HepG2 (cell line): ENCODE results near the gene CLDND2. TPM values are rescaled to one million over a fixed set of nuclear protein-coding genes. Genes with fewer than 3 reads are reported as not detected.
A peak's percentile ranks its signal among the peaks of the same experiment; 100 is the strongest.

Experiments used
- CBX1 ChIP-seq: IDR thresholded peaks from one replicate; pipeline ENCODE4 v1.6.1; 2016; ENCODE audit warnings: antibody characterized with exemption, low read depth
- CENPX ChIP-seq: sonication (generic); formaldehyde crosslinking; IDR thresholded peaks from 2 replicates; pipeline ENCODE4 v1.9.0; 2021; ENCODE audit warnings: mild to moderate bottlenecking, missing genetic modification reagents, moderate library complexity
- CHD2 ChIP-seq: IDR thresholded peaks from 2 replicates; pipeline ENCODE4 v1.6.1; 2011; ENCODE audit warnings: low read depth, low read length, improper control_type of control experiment
- ELK4 ChIP-seq: sonication (generic); formaldehyde crosslinking; IDR thresholded peaks from 2 replicates; pipeline ENCODE4 v1.9.0; 2021; ENCODE audit warnings: missing genetic modification reagents, borderline replicate concordance
- ETV5 ChIP-seq: IDR thresholded peaks from 2 replicates; pipeline ENCODE4 v1.6.1; 2018; ENCODE audit warnings: missing biosample characterization, missing genetic modification reagents, inconsistent platforms, borderline replicate concordance
- GMEB2 ChIP-seq: IDR thresholded peaks from 2 replicates; pipeline ENCODE4 v1.6.1; 2016; ENCODE audit warnings: missing biosample characterization, missing genetic modification reagents, low read depth
- GPN1 ChIP-seq: sonication (generic); formaldehyde crosslinking; IDR thresholded peaks from 2 replicates; pipeline ENCODE4 v1.5.1; 2020; ENCODE audit warnings: missing genetic modification reagents, borderline replicate concordance
- IRF1 ChIP-seq: sonication (generic); formaldehyde crosslinking; IDR thresholded peaks from 2 replicates; pipeline ENCODE4 v1.4.0; 2020; ENCODE audit warnings: low read depth, mild to moderate bottlenecking, missing genetic modification reagents
- KAT7 ChIP-seq: IDR thresholded peaks from 2 replicates; pipeline ENCODE4 v1.6.1; 2018; ENCODE audit warnings: borderline replicate concordance, missing compliant biosample characterization
- KDM5A ChIP-seq: fragments of 200-600 bp; sonication (generic); IDR thresholded peaks from 2 replicates; pipeline ENCODE4 v1.7.0; 2018; ENCODE audit warnings: antibody characterized with exemption, mild to moderate bottlenecking, low read length, borderline replicate concordance
- MBNL3 ChIP-seq: fragments of 250-450 bp; sonication (Bioruptor Pico); conservative IDR thresholded peaks from 2 replicates; pipeline ENCODE4 v1.8.0; 2022; ENCODE audit warnings: mild to moderate bottlenecking, inconsistent platforms
- MED8 ChIP-seq: sonication (generic); formaldehyde crosslinking; IDR thresholded peaks from 2 replicates; pipeline ENCODE4 v1.8.1; 2023; ENCODE audit warnings: mild to moderate bottlenecking, missing genetic modification reagents; ENCODE audit not compliant: insufficient replicate concordance
- ONECUT2 ChIP-seq: sonication (generic); formaldehyde crosslinking; IDR thresholded peaks from 2 replicates; pipeline ENCODE4 v1.4.0; 2020; ENCODE audit warnings: missing genetic modification reagents
- RCOR2 ChIP-seq: IDR thresholded peaks from 2 replicates; pipeline ENCODE4 v1.6.1; 2016; ENCODE audit warnings: missing biosample characterization, missing genetic modification reagents
- RELA ChIP-seq: sonication (generic); formaldehyde crosslinking; IDR thresholded peaks from 2 replicates; pipeline ENCODE4 v1.4.0; 2020; ENCODE audit warnings: missing genetic modification reagents
- SMYD3 ChIP-seq: sonication (generic); formaldehyde crosslinking; IDR thresholded peaks from 2 replicates; pipeline ENCODE4 v1.8.1; 2023; ENCODE audit warnings: mild to moderate bottlenecking, missing genetic modification reagents
- SNAPC2 ChIP-seq: sonication (generic); formaldehyde crosslinking; IDR thresholded peaks from 2 replicates; pipeline ENCODE4 v1.8.1; 2022; ENCODE audit warnings: mild to moderate bottlenecking, missing genetic modification reagents
- SP2 ChIP-seq: sonication (generic); formaldehyde crosslinking; IDR thresholded peaks from 2 replicates; pipeline ENCODE4 v1.5.1; 2020; ENCODE audit warnings: mild to moderate bottlenecking, missing genetic modification reagents
- SPEN ChIP-seq: sonication (generic); formaldehyde crosslinking; IDR thresholded peaks from 2 replicates; pipeline ENCODE4 v1.5.1; 2020; ENCODE audit warnings: low read depth, mild to moderate bottlenecking, missing genetic modification reagents
- TCF7 ChIP-seq: sonication (generic); IDR thresholded peaks from 2 replicates; pipeline ENCODE4 v1.6.1; 2016; ENCODE audit warnings: antibody characterized with exemption, low read depth
- ZBTB21 ChIP-seq: sonication (generic); formaldehyde crosslinking; IDR thresholded peaks from 2 replicates; pipeline ENCODE4 v1.4.0; 2020; ENCODE audit warnings: missing genetic modification reagents
- ZNF205 ChIP-seq: IDR thresholded peaks from 2 replicates; pipeline ENCODE4 v1.6.1; 2018; ENCODE audit warnings: missing biosample characterization, missing genetic modification reagents
- ZNF337 ChIP-seq: sonication (generic); formaldehyde crosslinking; IDR thresholded peaks from 2 replicates; pipeline ENCODE4 v1.5.1; 2020; ENCODE audit warnings: missing genetic modification reagents, low read depth, mild to moderate bottlenecking, borderline replicate concordance
- ZNF34 ChIP-seq: sonication (generic); formaldehyde crosslinking; IDR thresholded peaks from 2 replicates; pipeline ENCODE4 v1.4.0; 2020; ENCODE audit warnings: mild to moderate bottlenecking, missing genetic modification reagents, borderline replicate concordance
- ZNF350 ChIP-seq: sonication (generic); formaldehyde crosslinking; IDR thresholded peaks from 2 replicates; pipeline ENCODE4 v1.4.0; 2020; ENCODE audit warnings: mild to moderate bottlenecking, low read depth, missing genetic modification reagents, borderline replicate concordance
- ZNF496 ChIP-seq: sonication (generic); formaldehyde crosslinking; IDR thresholded peaks from 2 replicates; pipeline ENCODE4 v1.8.1; 2023; ENCODE audit warnings: mild to moderate bottlenecking, moderate library complexity, missing genetic modification reagents; ENCODE audit not compliant: insufficient replicate concordance
- ZNF615 ChIP-seq: sonication (generic); formaldehyde crosslinking; IDR thresholded peaks from 2 replicates; pipeline ENCODE4 v1.5.0; 2020; ENCODE audit warnings: mild to moderate bottlenecking, missing genetic modification reagents, borderline replicate concordance
- ZNF713 ChIP-seq: sonication (generic); formaldehyde crosslinking; IDR thresholded peaks from 2 replicates; pipeline ENCODE4 v1.4.0; 2020; ENCODE audit warnings: mild to moderate bottlenecking, missing genetic modification reagents
- ZNF839 ChIP-seq: sonication (generic); formaldehyde crosslinking; IDR thresholded peaks from 2 replicates; pipeline ENCODE4 v1.4.0; 2020; ENCODE audit warnings: missing genetic modification reagents, mild to moderate bottlenecking, borderline replicate concordance
- polyA plus RNA-seq, 8 experiments: library from polyadenylated mRNA; depleted of rRNA in 3 of 8; stranded (reverse) in 7 of 8; unstranded in 1 of 8; fragments of >200 nt; fragmentation: Illumina TruSeq in 4 of 8; extraction: Trizol in 4 of 8; gene quantifications; 2 replicates each; pipeline versions ENCODE4 v1.2.1 to v1.2.3, GENCODE V29; 2011 to 2016; ENCODE audit warnings: low read depth in 4 of 8, missing spikeins in 1 of 8, mixed read lengths in 1 of 8; ENCODE audit not compliant: insufficient read depth in 1 of 8
- total RNA-seq, 5 experiments: library from RNA; depleted of rRNA; stranded (reverse); fragments of >200 nt; fragmentation: Illumina TruSeq; extraction: Trizol; gene quantifications; 2 replicates each; pipeline ENCODE4 v1.2.3, GENCODE V29; 2016; ENCODE audit warnings: low read depth in 1 of 5

CLDND2 gene
- total and polyA plus RNA-seq, 2 of the 13 experiments (the other 11 are each of a cell fraction or from before 2014, with no cell fraction given), result 0.84 to 1.8 TPM

- TF ChIP-seq SMYD3 (CRISPR knock-in tag), result peak; percentile 84; the same call in 1 of the 2 replicates
- TF ChIP-seq CHD2, result peak; percentile 87
- TF ChIP-seq ONECUT2, result no peak
- no peak for TF ChIP-seq ZNF496 (CRISPR knock-in tag)
- TF ChIP-seq ZNF350 (CRISPR knock-in tag), result no peak
- no peak for TF ChIP-seq GPN1
- no peak for TF ChIP-seq ETV5
- TF ChIP-seq MBNL3 (CRISPR knock-in tag), result no peak
- TF ChIP-seq MED8 (CRISPR knock-in tag), result no peak
- TF ChIP-seq ZNF713 (CRISPR knock-in tag), result no peak
- TF ChIP-seq GMEB2 (CRISPR knock-in tag), result no peak
- TF ChIP-seq ELK4 (CRISPR knock-in tag), result no peak
- no peak; the same call in 1 of the 2 replicates for TF ChIP-seq ZBTB21 (CRISPR knock-in tag)
- no peak for TF ChIP-seq RCOR2
- no peak for TF ChIP-seq ZNF205
- peak; percentile 95 for TF ChIP-seq SP2 (CRISPR knock-in tag)
- TF ChIP-seq KDM5A, result peak; percentile 84
- TF ChIP-seq RELA (CRISPR knock-in tag), result no peak
- no peak for TF ChIP-seq CENPX (CRISPR knock-in tag)
- no peak for TF ChIP-seq IRF1 (CRISPR knock-in tag)
- TF ChIP-seq KAT7 (CRISPR knock-in tag), result no peak
- no peak for TF ChIP-seq ZNF337 (CRISPR knock-in tag)
- peak; percentile 66 for TF ChIP-seq SPEN (CRISPR knock-in tag)
- no peak for TF ChIP-seq CBX1
- TF ChIP-seq TCF7, result no peak
- TF ChIP-seq SNAPC2 (CRISPR knock-in tag), result peak; percentile 71; the same call in 1 of the 2 replicates
- no peak for TF ChIP-seq ZNF615 (CRISPR knock-in tag)
- no peak for TF ChIP-seq ZNF34 (CRISPR knock-in tag)
- TF ChIP-seq ZNF839 (CRISPR knock-in tag), result 0 out of 2 replicates have a peak, but pooled peaks have one; percentile 42
Measured at GRCh38 chr19:51394050-51394836, 25.4 kb upstream of the CLDND2 start (continued).
